Measurements from ENCODE around the gene SAP25.
"Not testable (repeated sequence)": the region's sequence is repeated elsewhere in the genome, so short reads cannot be mapped to it uniquely, and the experiment has no call there.

SAP25 gene

DNA sequence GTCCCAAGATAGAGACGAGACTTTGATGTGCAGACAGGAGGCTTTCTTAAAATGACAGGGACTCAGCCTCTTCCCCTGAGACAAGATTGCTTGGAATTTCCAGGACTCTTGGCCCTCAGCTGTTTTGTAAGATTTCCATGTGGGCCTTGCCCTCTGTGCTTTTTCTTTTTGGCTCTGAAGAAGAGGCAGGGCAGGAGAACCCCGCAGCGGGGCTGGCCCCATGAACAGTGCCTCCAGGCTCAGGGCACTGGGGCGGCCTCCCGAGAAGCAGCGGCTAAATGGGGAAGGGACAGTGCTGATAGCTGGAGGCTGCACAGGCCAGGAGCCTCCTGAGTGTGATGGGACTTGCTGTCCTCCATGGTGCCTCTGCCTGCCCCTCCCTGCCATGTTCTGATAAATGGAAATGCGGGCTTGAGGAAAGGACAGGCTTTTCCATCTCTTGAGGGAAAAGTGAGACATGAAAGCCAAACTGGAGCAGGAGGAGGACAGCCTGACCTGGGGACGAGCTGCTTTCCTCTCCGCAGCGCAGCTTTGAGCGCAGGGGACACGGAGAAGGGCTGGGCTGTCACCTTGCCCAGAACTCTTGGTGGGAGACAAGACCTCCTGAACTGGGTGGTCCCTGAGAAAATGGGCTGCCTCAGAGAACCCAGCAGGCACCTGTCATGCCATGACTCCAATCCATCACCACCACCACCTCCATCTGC, 12.1 kb downstream of the SAP25 start:
- no peak for DNase-seq (ENCODE audit: low spot score)

DNA sequence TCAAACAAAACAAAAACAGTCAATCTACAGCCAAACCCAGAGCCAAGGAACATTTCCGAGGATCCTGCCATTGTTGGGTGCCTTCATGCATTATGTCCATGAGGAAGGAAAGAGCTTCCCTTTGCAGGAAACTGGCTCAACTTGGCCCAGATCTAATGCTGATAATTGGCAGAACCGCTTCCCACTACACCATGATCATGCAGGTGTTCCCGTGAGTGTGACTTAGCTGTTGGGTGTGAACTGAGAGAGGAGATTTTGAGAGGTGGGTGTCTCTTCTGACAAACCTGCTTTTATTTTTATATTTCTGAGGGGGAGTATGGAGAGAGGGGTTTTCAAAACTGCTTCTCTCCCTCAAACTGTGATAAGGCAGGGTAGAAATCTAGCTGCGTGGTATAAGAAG, 14.6 kb downstream of the SAP25 start:
- DNase-seq (ENCODE audit: low spot score) = no peak

- DNase-seq (ENCODE audit: low spot score) = peak; percentile 75
Measured at GRCh38 chr7:100556541-100556940, 17.2 kb downstream of the SAP25 start.

- no peak for DNase-seq (ENCODE audit: low spot score)
Measured at GRCh38 chr7:100555701-100556100, 18.0 kb downstream of the SAP25 start.

DNA sequence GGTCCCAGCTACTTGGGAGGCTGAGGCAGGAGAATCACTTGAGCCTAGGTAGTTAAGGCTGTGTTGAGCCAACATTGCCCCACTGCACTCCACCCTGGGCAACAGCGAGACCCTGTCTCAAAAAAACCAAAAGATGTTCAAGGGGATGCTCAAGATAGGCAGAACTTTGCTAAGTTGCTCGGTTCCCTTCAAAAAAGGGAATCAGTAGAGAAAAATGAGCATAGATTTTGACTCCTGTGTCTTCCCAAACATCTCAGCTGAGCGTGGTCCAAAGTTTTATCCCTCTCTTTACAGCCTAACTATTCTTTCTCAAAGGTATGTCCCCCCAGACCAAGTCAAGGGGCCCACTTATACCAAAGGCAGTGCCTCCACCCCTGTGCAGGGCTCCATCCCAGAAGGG, 20.7 kb downstream of the SAP25 start:
- no peak for DNase-seq (ENCODE audit: low spot score)

GRCh38 chr7:100552532-100552931, 21.2 kb downstream of the SAP25 start:
- no peak for DNase-seq (ENCODE audit: low spot score)

- DNase-seq (ENCODE audit: low spot score) = not testable (repeated sequence)
Measured at GRCh38 chr7:100548446-100548845, 25.3 kb downstream of the SAP25 start.

DNA sequence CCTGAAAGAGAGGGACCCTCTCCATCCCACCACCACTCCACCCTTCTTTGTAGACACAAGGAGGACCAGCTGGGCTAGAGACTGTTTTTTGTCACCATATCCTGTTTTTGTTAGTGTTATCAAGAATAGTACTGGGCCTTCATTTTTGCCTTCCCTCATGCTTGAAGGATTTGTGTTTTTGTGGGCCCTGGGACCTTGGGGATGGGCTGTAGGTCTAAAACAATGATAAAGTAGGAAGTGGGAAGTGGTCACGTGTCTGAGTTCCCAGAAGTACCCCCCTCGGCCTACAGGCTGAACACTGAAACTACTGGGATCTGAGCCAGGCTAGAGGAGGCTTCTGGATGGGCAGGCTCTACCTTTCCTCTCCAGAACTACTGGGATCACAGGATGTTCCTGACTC, 25.8 kb downstream of the SAP25 start:
- DNase-seq (ENCODE audit: low spot score) = no peak

DNA sequence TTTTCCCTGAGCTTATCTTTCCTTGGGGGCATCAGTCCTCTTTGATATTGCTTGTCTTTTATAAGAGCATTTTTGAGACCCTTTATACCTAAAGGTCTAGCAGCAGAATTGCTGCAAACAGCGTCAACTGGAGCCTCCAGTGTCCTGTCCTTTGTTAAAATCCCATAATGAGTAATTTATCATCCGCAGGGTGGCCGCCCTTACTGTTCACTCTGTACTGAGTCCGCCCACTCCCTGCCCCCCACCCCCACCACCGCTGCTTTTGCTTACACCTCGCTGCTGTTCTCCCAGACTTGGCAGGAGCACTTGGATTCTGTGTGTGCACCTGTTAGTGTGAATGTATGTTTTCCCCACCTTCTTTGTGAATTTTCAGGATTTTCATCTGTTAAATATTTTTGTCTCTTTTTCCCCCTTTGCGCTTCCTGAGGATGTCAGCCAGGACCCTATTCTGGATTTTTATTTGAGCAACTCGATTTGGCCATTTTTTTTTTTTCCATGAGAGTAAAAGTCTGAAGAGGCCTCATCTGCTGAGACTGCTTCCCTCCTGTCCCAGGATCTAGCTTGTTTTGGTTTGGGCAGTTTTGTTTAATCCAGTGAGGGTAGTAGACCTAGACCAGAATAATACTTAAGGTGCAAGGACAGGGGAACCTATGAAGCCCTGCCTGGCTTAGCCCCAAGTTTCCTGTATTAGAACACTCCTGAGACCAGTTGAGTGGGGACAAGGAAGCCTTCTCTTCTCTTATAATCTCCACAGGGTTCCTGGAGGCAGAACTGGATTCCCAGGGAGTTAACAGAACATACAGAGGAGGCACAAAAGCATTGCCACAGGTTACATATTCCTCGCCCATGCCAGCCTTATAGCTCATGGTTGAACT, 26.5 kb downstream of the SAP25 start:
- DNase-seq (ENCODE audit: low spot score) = no peak

GRCh38 chr7:100546129-100546925, 27.4 kb downstream of the SAP25 start:
- DNase-seq (ENCODE audit: low spot score) = no peak

GRCh38 chr7:100545360-100546128, 28.2 kb downstream of the SAP25 start:
- peak; percentile 79 for DNase-seq (ENCODE audit: low spot score)

GRCh38 chr7:100544967-100545359, 28.7 kb downstream of the SAP25 start:
- no peak for DNase-seq (ENCODE audit: low spot score)

DNA sequence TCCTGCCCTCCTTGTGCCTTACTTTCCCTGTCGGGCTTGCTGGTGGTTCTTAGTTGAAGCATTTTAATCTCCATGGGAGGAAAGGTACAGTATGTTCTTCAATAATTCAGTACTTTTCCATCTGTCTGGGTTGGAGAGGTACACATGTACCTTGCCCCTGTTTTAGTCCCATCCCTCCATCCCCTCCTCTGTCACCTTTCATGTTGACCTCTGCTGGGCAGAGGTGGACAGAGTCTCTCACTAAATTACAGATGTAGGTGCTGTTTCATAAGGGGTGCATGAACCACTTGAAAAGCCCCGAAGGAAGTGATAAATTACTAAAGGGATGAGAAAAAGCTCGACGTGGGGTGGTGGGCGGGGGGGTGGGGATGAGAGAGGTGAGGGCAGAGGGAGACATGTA, 29.3 kb downstream of the SAP25 start:
- no peak for DNase-seq (ENCODE audit: low spot score)

GRCh38 chr7:100543586-100543985, 30.1 kb downstream of the SAP25 start:
- DNase-seq (ENCODE audit: low spot score) = no peak

- DNase-seq (ENCODE audit: low spot score) = not testable (repeated sequence)
Measured at GRCh38 chr7:100541309-100541708, 32.4 kb downstream of the SAP25 start.

DNA sequence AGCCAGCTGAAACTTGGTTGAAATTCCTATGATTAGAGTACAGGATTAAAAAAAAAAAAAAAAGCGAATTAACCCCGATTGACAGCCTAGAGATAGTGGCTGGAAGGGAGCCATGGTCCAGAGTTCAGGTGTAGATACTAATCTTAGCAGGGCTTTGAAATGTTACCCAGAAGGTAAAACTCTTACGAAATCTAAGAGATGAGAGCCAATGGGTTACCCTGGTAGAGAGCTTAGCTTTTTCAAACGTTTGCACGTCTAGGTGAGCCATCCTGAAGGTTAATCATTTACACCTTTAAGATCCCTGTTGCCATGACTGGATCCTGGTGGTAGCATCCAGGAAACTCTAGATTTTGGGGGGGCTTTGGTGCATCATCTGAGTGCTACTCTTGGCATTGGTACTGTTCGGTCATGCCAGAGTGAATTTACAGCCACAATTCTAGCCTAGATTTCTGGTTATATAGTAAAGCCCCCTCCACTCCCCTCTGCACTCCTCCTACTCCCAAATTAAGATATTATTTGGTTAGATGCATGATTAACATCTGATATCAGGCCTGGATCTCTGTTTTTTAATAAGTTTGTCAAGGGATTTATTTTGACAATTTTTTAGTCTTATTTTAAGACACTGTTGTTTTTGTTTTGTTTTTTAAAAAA, 33.5 kb downstream of the SAP25 start:
- DNase-seq (ENCODE audit: low spot score) = no peak

DNA sequence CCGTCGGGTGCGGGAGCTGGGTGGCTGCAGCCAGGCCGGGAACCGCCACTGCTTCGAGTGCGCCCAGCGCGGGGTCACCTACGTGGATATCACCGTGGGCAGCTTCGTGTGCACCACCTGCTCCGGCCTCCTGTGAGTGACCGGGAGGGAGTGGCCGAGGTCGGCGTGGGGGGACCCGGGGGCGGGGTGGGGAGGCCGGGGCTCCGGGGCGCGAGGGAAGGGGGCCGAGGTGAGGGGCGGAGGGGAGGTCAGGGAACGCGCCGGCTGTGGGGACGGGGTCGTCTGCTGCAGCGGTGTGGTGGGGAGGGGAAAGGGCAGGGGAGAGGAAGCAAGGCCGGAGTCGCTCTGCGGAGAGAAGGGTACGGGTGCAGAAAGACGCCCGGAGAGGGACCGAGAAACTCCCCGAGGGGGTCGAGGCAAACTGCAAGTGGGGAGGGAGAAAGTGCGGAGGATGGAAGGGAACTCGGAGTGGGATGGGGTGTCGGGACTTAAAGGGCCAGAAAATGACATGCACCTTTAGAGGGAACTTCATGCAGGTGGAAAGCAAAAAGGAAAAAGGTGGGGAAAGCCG, 34.2 kb downstream of the SAP25 start:
- DNase-seq (ENCODE audit: low spot score) = no peak

DNA sequence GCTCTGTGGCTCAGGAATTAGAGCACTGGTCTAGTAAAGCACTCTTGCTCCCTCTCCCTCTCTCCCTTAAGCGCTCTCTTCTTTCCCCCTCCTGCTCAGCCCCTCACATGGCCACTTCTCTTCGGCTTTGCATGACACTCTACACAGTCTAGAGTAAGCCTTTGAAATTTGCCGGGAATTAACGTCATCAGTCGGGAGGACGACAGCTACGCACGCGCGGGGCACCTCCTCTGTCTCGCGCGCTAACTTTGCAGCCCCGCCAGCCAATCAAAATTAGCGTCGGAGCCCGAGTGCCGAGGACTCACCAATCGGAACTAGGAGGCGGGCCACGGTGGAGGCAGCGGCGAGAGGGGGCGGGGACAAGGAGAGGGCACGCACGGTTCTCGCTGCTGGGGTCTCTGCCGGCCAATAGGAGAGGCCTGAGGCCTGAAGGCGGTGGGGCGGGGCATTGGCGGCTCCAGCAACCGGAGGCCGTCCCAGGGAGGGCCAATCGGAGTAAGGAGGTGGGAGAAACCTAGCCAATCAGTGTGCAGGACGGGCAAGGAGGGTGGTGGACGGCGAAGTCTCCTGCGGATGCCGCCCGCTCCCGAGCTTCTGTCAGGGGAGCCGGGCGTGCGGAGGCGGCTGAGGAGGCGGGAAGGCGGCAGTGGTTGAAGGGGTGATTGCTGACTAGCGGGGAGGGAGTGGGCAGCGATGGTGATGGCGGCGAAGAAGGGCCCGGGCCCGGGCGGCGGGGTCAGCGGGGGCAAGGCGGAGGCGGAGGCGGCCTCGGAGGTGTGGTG, 34.9 kb downstream of the SAP25 start, which contains the start of gene AGFG2:
TSS of gene AGFG2 (plus strand) at position 550 of the 782 bp plus-strand sequence. CDS start at position 694, 144 bp downstream.
- DNase-seq (ENCODE audit: low spot score) = peak; percentile 100

DNA sequence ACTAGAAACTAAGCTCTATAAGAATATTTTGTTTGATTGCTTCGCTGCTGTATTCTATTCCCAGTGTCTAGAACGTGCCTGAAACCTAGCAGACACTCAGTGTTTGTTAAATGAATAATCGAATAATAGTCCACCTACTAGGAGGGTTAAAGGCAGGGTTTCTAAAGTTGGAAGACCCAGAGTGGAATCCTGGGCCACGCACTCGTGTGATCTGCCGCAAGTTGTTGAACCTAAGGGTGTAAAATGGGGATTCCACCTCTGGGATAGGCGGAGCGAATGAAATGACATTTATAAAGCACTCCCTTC, 35.4 kb downstream of the SAP25 start:
- DNase-seq (ENCODE audit: low spot score) = peak; percentile 14

- not testable (repeated sequence) for DNase-seq (ENCODE audit: low spot score)
Measured at GRCh38 chr7:100536695-100537094, 37.0 kb downstream of the SAP25 start.
